ENCODE data around the gene ACLY.
"Not testable (repeated sequence)": the region's sequence is repeated elsewhere in the genome, so short reads cannot be mapped to it uniquely, and the experiment has no call there.

ACLY gene

GRCh38 chr17:41835800-41836549 lies 82.8 kb downstream of the ACLY start, which contains the start of gene NT5C3B:
NT5C3B (minus strand) TSS chr17:41836232; CDS start chr17:41836193, 39 bp downstream.
- no peak for DNase-seq (ENCODE audit: low read depth, low spot score)

- DNase-seq (ENCODE audit: low read depth, low spot score), result no peak
Observed at GRCh38 chr17:41835214-41835799, 83.4 kb downstream of the ACLY start.

- not testable (repeated sequence) for DNase-seq (ENCODE audit: low read depth, low spot score)
Observed at GRCh38 chr17:41829961-41830360, 88.8 kb downstream of the ACLY start.

GRCh38 chr17:41825175-41825845 lies 93.4 kb downstream of the ACLY start:
- DNase-seq (ENCODE audit: low read depth, low spot score), result no peak

GRCh38 chr17:41824086-41824485 lies 94.7 kb downstream of the ACLY start:
- DNase-seq (ENCODE audit: low read depth, low spot score), result no peak

GRCh38 chr17:41823580-41823979 lies 95.2 kb downstream of the ACLY start:
- DNase-seq (ENCODE audit: low read depth, low spot score), result no peak

GRCh38 chr17:41823141-41823524 lies 95.6 kb downstream of the ACLY start:
- no peak for DNase-seq (ENCODE audit: low read depth, low spot score)

GRCh38 chr17:41822216-41823140 lies 96.3 kb downstream of the ACLY start:
- no peak for DNase-seq (ENCODE audit: low read depth, low spot score)

- no peak for DNase-seq (ENCODE audit: low read depth, low spot score)
Observed at GRCh38 chr17:41821776-41822175, 97.0 kb downstream of the ACLY start.

GRCh38 chr17:41818024-41818423 lies 100.7 kb downstream of the ACLY start:
- DNase-seq (ENCODE audit: low read depth, low spot score), result no peak

All from iPS DF 19.7 (cell line).